Measurements from ENCODE around the gene UBALD2.
"Not testable (repeated sequence)": the region's sequence is repeated elsewhere in the genome, so short reads cannot be mapped to it uniquely, and the experiment has no call there.

The UBALD2 gene

GRCh38 chr17:76246080-76247066 is 18.8 kb upstream of the UBALD2 start:
- DNase-seq (ENCODE audit: low spot score): no peak

- DNase-seq (ENCODE audit: low spot score): no peak
Measured at GRCh38 chr17:76247304-76247703, 17.8 kb upstream of the UBALD2 start.

- no peak for DNase-seq (ENCODE audit: low spot score)
Measured at GRCh38 chr17:76248013-76248782, 16.9 kb upstream of the UBALD2 start.

GRCh38 chr17:76250141-76250540 is 15.0 kb upstream of the UBALD2 start:
- no peak for DNase-seq (ENCODE audit: low spot score)

- DNase-seq (ENCODE audit: low spot score): no peak
Measured at GRCh38 chr17:76251478-76252039, 13.6 kb upstream of the UBALD2 start.

- no peak for DNase-seq (ENCODE audit: low spot score)
Measured at GRCh38 chr17:76252040-76252954, 12.9 kb upstream of the UBALD2 start.

GRCh38 chr17:76252967-76253766 is 12.0 kb upstream of the UBALD2 start:
- DNase-seq (ENCODE audit: low spot score): not testable (repeated sequence)

GRCh38 chr17:76253841-76254240 is 11.3 kb upstream of the UBALD2 start:
- no peak for DNase-seq (ENCODE audit: low spot score)

- no peak for DNase-seq (ENCODE audit: low spot score)
Measured at GRCh38 chr17:76254275-76254674, 10.9 kb upstream of the UBALD2 start.

- no peak for DNase-seq (ENCODE audit: low spot score)
Measured at GRCh38 chr17:76255801-76256429, 9.2 kb upstream of the UBALD2 start.

GRCh38 chr17:76256430-76257050 is 8.6 kb upstream of the UBALD2 start:
- DNase-seq (ENCODE audit: low spot score): not testable (repeated sequence)

GRCh38 chr17:76260220-76260619 is 4.9 kb upstream of the UBALD2 start:
- no peak for DNase-seq (ENCODE audit: low spot score)

- DNase-seq (ENCODE audit: low spot score): no peak
Measured at GRCh38 chr17:76260669-76261068, 4.5 kb upstream of the UBALD2 start.

- peak; percentile 82 for DNase-seq (ENCODE audit: low spot score)
Measured at GRCh38 chr17:76261421-76262215, 3.5 kb upstream of the UBALD2 start.

- no peak for DNase-seq (ENCODE audit: low spot score)
Measured at GRCh38 chr17:76262732-76263344, 2.3 kb upstream of the UBALD2 start.

GRCh38 chr17:76263896-76264295 is 1.3 kb upstream of the UBALD2 start:
- no peak for DNase-seq (ENCODE audit: low spot score)

- DNase-seq (ENCODE audit: low spot score): no peak
Measured at GRCh38 chr17:76264425-76264754, 758 bp upstream of the UBALD2 start.

- no peak for DNase-seq (ENCODE audit: low spot score)
Measured at GRCh38 chr17:76265624-76266243, 586 bp downstream of the UBALD2 start.
